Activated T-cell treated with anti-CD3 and anti-CD28 coated beads for 4 hours (primary cell): ENCODE results near the gene GPR39.

Experiments used
- DNase-seq: peaks from one replicate; pipeline ENCODE4 v3.0.0-alpha.2; 2020

Gene GPR39

GRCh38 chr2:132607426-132608090 is 191.0 kb downstream of the GPR39 start:
- DNase-seq, result no peak

GRCh38 chr2:132608311-132608710 is 191.7 kb downstream of the GPR39 start:
- DNase-seq, result no peak

GRCh38 chr2:132609101-132609890 is 192.7 kb downstream of the GPR39 start:
- DNase-seq, result no peak

GRCh38 chr2:132611719-132612118 is 195.1 kb downstream of the GPR39 start:
- DNase-seq, result no peak

GRCh38 chr2:132615329-132616085 is 198.9 kb downstream of the GPR39 start:
- DNase-seq, result no peak

GRCh38 chr2:132617989-132618388 is 201.4 kb downstream of the GPR39 start:
- no peak for DNase-seq

GRCh38 chr2:132618734-132619133 is 202.1 kb downstream of the GPR39 start:
- no peak for DNase-seq

- DNase-seq, result no peak
Observed at GRCh38 chr2:132620115-132620514, 203.5 kb downstream of the GPR39 start.

- DNase-seq, result no peak
Observed at GRCh38 chr2:132621131-132621875, 204.7 kb downstream of the GPR39 start.

GRCh38 chr2:132623096-132623839 is 206.7 kb downstream of the GPR39 start:
- DNase-seq, result no peak

- DNase-seq, result no peak
Observed at GRCh38 chr2:132627536-132627935, 210.9 kb downstream of the GPR39 start.

- no peak for DNase-seq
Observed at GRCh38 chr2:132632000-132632649, 215.5 kb downstream of the GPR39 start.

- no peak for DNase-seq
Observed at GRCh38 chr2:132633635-132634034, 217.0 kb downstream of the GPR39 start.

- DNase-seq, result no peak
Observed at GRCh38 chr2:132636346-132636745, 219.7 kb downstream of the GPR39 start.

- DNase-seq, result no peak
Observed at GRCh38 chr2:132638313-132639040, 221.9 kb downstream of the GPR39 start.

- no peak for DNase-seq
Observed at GRCh38 chr2:132640116-132640515, 223.5 kb downstream of the GPR39 start.

GRCh38 chr2:132641819-132642218 is 225.2 kb downstream of the GPR39 start:
- no peak for DNase-seq

- no peak for DNase-seq
Observed at GRCh38 chr2:132642415-132642814, 225.8 kb downstream of the GPR39 start.

GRCh38 chr2:132645176-132645575 is 228.6 kb downstream of the GPR39 start:
- no peak for DNase-seq

GRCh38 chr2:132645722-132646539 is 229.3 kb downstream of the GPR39 start:
- no peak for DNase-seq
